ENCODE results near the gene TNNT3. TPM values are rescaled to one million over a fixed set of nuclear protein-coding genes. Genes with fewer than 3 reads are reported as not detected.

The TNNT3 gene
- total and polyA plus RNA-seq, 8 donors: 0.75 to 14.5 (median 3.1) TPM; not detected in 3

DNA sequence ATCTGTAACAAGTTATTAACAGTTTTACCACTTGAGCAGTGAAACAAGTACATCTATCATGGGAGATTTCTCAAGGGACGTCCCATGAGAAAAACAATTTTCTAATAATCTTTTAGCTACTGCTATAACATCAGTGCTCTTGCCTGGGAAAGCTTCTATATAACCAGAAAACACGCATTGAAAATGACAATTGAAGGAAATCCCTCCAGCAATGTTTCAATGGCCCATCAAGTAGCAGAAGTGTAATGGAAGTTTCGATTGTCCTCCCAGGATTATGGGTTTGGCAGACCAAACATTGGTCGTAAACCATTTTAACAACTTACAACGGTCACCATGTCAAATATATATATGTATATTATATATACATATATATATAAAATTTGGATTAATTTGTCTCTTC, 19.8 kb upstream of the TNNT3 start:
- no peak for DNase-seq
- H3K4me1 ChIP-seq: no peaks in the 10 kb centered on the region
- peaks cover 0 to 26% (median 0%) of the 10 kb centered on the region in 3 donors for H3K27me3 ChIP-seq
- no peak for TF ChIP-seq POLR2AphosphoS5 (IDR thresholded peaks at IDR 0.05)
- H3K36me3 ChIP-seq: no peaks in the 10 kb centered on the region
- intact Hi-C loops (cut with DNase I; ENCODE audit: low total_unique reads): no loop called here
- no peak overlapping the region for H3K4me3 ChIP-seq
- H3K9me3 ChIP-seq: no peaks in the 10 kb centered on the region
- no peak overlapping the region for H3K27ac ChIP-seq
- WGBS, 5 donors: 86 to 91% (median 89%) methylated on average over 5 of the region's 5 CpGs

DNA sequence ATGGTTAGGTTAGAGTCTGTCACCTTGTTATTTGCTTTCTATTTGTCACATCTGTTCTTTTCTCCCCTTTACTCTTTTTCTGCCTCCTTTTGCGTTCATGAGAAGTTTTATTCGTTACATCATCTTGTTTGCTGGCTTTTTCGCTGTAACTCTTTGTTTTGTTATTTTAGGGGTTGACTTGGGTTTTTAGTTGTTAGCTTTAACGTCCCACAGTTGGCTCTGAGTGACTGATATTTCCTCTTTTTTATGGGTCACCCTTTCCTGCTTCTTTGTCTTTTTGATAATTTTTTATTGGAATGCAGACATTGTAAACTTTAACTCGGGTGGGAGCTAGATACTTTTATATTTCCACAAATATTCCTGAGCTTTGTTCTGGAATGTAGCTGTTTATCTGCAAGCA, 13.3 kb upstream of the TNNT3 start:
- H3K27ac ChIP-seq: peak overlapping the region in 1 of 5 donors; percentile 60
- intact Hi-C loops (cut with DNase I; ENCODE audit: low total_unique reads): no loop called here
- DNase-seq: no peak
- TF ChIP-seq EP300 (IDR thresholded peaks at IDR 0.05) (no peak), POLR2A (IDR thresholded peaks at IDR 0.05) (no peak), POLR2AphosphoS5 (IDR thresholded peaks at IDR 0.05) (no peak)
- TF ChIP-seq, protein P1, sequence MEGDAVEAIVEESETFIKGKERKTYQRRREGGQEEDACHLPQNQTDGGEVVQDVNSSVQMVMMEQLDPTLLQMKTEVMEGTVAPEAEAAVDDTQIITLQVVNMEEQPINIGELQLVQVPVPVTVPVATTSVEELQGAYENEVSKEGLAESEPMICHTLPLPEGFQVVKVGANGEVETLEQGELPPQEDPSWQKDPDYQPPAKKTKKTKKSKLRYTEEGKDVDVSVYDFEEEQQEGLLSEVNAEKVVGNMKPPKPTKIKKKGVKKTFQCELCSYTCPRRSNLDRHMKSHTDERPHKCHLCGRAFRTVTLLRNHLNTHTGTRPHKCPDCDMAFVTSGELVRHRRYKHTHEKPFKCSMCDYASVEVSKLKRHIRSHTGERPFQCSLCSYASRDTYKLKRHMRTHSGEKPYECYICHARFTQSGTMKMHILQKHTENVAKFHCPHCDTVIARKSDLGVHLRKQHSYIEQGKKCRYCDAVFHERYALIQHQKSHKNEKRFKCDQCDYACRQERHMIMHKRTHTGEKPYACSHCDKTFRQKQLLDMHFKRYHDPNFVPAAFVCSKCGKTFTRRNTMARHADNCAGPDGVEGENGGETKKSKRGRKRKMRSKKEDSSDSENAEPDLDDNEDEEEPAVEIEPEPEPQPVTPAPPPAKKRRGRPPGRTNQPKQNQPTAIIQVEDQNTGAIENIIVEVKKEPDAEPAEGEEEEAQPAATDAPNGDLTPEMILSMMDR (IDR thresholded peaks at IDR 0.05): no peak
- no peaks in the 10 kb centered on the region for H3K4me1 ChIP-seq
- H3K4me3 ChIP-seq: no peak overlapping the region
- no peaks in the 10 kb centered on the region for H3K36me3 ChIP-seq
- peaks cover 0 to 14% (median 0%) of the 10 kb centered on the region in 3 donors for H3K27me3 ChIP-seq
- H3K9me3 ChIP-seq: no peaks in the 10 kb centered on the region
- WGBS, 5 donors: 18 to 28% (median 22%) methylated on average over 5 of the region's 5 CpGs

DNA sequence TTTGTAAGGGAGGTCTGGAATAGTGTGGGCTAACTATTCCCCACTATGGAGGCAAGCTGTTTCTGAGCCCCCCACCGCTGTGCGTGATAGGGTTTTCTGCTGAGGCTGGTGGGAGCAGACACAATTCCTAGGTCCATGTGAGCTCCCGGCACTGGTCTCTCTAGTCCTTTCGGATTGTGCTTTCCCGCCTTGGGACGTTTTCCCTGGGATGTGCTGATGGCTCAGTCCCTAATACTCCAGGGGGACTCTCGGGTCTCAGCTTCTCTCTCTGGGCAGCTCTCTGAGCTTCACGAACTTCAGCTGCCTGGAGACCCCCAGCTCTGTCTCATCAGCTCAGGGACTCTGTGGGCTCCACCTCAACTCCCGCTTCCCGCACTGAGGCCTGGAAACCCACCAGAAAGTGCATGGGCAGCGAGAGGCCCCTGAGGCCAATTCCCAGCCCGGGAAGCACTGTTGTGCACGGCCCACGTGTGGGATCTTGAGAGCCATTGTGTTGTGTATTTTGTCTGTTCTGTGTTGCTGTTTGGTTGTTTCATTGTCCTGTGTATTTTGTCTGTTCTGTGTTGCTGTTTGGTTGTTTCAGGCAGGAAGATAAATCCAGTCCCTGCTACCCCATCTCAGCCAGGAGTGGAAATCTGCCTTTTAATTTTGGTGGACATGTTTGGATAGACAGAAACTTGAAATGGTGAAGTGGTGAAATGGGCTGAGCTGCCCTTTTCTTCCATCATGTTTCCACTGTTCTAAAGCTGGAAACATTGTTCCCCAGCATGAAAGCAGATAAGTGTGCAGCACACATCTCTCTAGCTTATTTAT, 12.7 kb upstream of the TNNT3 start:
- no peak overlapping the region for H3K4me3 ChIP-seq
- DNase-seq: no peak
- intact Hi-C loops (cut with DNase I; ENCODE audit: low total_unique reads): no loop called here
- TF ChIP-seq POLR2A (IDR thresholded peaks at IDR 0.05) (no peak), POLR2AphosphoS5 (IDR thresholded peaks at IDR 0.05) (no peak), EP300 (IDR thresholded peaks at IDR 0.05) (no peak)
- TF ChIP-seq, protein P1 (IDR thresholded peaks at IDR 0.05): no peak
- no peaks in the 10 kb centered on the region for H3K4me1 ChIP-seq
- H3K9me3 ChIP-seq: no peaks in the 10 kb centered on the region
- 63 to 73% (median 67%) methylated on average over 14 of the region's 14 CpGs for WGBS, 5 donors
- peak overlapping the region in 1 of 5 donors; percentile 60 for H3K27ac ChIP-seq
- peaks cover 0 to 14% (median 0%) of the 10 kb centered on the region in 3 donors for H3K27me3 ChIP-seq
- H3K36me3 ChIP-seq: no peaks in the 10 kb centered on the region

GRCh38 chr11:1908618-1909017, 10.9 kb upstream of the TNNT3 start:
- intact Hi-C loops (cut with DNase I; ENCODE audit: low total_unique reads): no loop called here
- H3K4me1 ChIP-seq: no peaks in the 10 kb centered on the region
- H3K9me3 ChIP-seq: no peaks in the 10 kb centered on the region
- H3K27ac ChIP-seq: peak overlapping the region in 4 of 5 donors; percentile 32 to 60 (median 40)
- H3K4me3 ChIP-seq: no peak overlapping the region
- 45 to 57% (median 48%) methylated on average over 9 of the region's 9 CpGs for WGBS, 5 donors
- peaks cover 0 to 15% (median 0%) of the 10 kb centered on the region in 3 donors for H3K27me3 ChIP-seq
- peak in 1 of 2 donors; percentile 88 for DNase-seq
- H3K36me3 ChIP-seq: no peaks in the 10 kb centered on the region
- TF ChIP-seq, protein P1 (IDR thresholded peaks at IDR 0.05): no peak
- TF ChIP-seq EP300 (IDR thresholded peaks at IDR 0.05) (no peak), POLR2A (IDR thresholded peaks at IDR 0.05) (no peak), POLR2AphosphoS5 (IDR thresholded peaks at IDR 0.05) (no peak)

- H3K36me3 ChIP-seq: no peaks in the 10 kb centered on the region
- no peaks in the 10 kb centered on the region for H3K4me1 ChIP-seq
- TF ChIP-seq POLR2AphosphoS5 (IDR thresholded peaks at IDR 0.05) (no peak), EP300 (IDR thresholded peaks at IDR 0.05) (no peak), POLR2A (IDR thresholded peaks at IDR 0.05) (no peak)
- TF ChIP-seq, protein P1 (IDR thresholded peaks at IDR 0.05): no peak
- DNase-seq: no peak
- 87 to 91% (median 91%) methylated on average over 7 of the region's 7 CpGs for WGBS, 5 donors
- no peak overlapping the region for H3K4me3 ChIP-seq
- H3K27ac ChIP-seq: peak overlapping the region in 1 of 5 donors; percentile 60
- H3K9me3 ChIP-seq: no peaks in the 10 kb centered on the region
- H3K27me3 ChIP-seq: peaks cover 0 to 19% (median 0%) of the 10 kb centered on the region in 3 donors
- intact Hi-C loops (cut with DNase I; ENCODE audit: low total_unique reads): no loop called here
Observed at GRCh38 chr11:1909524-1909923, 10.0 kb upstream of the TNNT3 start.

Measured in stomach (tissue), 9 donors.